ENCODE measurements around the gene FNDC5.

Gene FNDC5

DNA sequence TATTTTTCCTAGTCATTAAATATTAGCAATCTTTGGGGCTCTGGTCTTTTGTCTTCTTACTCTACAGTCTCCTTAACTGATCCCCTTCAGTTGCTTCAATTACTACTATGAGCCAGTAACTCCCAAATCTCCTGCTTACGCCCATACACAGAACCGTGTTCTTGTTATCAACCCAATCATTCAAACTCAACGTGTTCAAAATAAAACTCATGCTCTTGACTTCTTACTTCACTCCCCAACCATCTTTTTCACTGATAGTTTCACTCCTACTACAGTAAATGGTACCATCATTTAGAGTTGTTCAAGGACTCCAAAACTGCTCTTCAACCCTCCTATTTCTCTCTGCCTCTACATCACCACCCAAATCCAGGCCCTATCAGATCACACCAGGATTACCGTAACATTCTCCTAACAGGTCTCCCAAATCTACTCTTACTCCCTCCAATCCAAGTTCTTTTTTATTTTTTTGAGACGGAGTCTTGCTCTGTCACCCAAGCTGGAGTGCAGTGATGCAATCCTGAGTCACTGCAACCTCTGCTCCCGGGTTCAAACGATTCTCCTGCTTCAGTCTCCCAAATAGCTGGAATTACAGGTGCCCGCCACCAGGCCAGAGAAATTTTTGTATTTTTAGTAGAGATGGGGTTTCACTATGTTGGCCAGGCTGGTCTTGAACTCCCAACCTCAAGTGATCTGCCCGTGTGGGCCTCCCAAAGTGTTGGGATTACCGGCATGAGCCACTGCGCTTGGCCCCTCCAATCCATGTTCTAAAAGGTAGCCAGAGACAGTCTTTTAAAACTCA, 56.6 kb downstream of the FNDC5 start:
- no peak for ATAC-seq

More for the DNA sequence above, 56.6 kb downstream of the FNDC5 start:
- no peak for TF ChIP-seq ZNF70 (CRISPR knock-in tag; IDR thresholded peaks at IDR 0.05)
- TF ChIP-seq, protein P1, sequence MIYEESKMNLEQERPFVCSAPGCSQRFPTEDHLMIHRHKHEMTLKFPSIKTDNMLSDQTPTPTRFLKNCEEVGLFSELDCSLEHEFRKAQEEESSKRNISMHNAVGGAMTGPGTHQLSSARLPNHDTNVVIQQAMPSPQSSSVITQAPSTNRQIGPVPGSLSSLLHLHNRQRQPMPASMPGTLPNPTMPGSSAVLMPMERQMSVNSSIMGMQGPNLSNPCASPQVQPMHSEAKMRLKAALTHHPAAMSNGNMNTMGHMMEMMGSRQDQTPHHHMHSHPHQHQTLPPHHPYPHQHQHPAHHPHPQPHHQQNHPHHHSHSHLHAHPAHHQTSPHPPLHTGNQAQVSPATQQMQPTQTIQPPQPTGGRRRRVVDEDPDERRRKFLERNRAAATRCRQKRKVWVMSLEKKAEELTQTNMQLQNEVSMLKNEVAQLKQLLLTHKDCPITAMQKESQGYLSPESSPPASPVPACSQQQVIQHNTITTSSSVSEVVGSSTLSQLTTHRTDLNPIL (CRISPR knock-in tag; IDR thresholded peaks at IDR 0.05; ENCODE audit: low read depth) = no peak
- no peak for TF ChIP-seq ZC3H10 (CRISPR knock-in tag; IDR thresholded peaks at IDR 0.05)
- no peak for TF ChIP-seq ZFP3 (CRISPR knock-in tag; IDR thresholded peaks at IDR 0.05)
- TF ChIP-seq CSDC2 (CRISPR knock-in tag; IDR thresholded peaks at IDR 0.05) = no peak
- no peak for TF ChIP-seq TOX (CRISPR knock-in tag; IDR thresholded peaks at IDR 0.05; ENCODE audit: borderline replicate concordance)
- TF ChIP-seq ZNF8 (CRISPR knock-in tag; IDR thresholded peaks at IDR 0.05) = no peak
- no peak for TF ChIP-seq ESRRG (CRISPR knock-in tag; IDR thresholded peaks at IDR 0.05)
- TF ChIP-seq PPARA (CRISPR knock-in tag; IDR thresholded peaks at IDR 0.05; ENCODE audit: borderline replicate concordance) = no peak
- no peak for TF ChIP-seq ZNF565 (CRISPR knock-in tag; conservative IDR thresholded peaks at IDR 0.05; ENCODE audit: low read depth)
- no peak for TF ChIP-seq TCF4 (CRISPR knock-in tag; IDR thresholded peaks at IDR 0.05; ENCODE audit: borderline replicate concordance)
- TF ChIP-seq, protein P2, sequence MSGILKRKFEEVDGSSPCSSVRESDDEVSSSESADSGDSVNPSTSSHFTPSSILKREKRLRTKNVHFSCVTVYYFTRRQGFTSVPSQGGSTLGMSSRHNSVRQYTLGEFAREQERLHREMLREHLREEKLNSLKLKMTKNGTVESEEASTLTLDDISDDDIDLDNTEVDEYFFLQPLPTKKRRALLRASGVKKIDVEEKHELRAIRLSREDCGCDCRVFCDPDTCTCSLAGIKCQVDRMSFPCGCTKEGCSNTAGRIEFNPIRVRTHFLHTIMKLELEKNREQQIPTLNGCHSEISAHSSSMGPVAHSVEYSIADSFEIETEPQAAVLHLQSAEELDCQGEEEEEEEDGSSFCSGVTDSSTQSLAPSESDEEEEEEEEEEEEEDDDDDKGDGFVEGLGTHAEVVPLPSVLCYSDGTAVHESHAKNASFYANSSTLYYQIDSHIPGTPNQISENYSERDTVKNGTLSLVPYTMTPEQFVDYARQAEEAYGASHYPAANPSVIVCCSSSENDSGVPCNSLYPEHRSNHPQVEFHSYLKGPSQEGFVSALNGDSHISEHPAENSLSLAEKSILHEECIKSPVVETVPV (CRISPR knock-in tag; IDR thresholded peaks at IDR 0.05) = no peak
- TF ChIP-seq, protein P3, sequence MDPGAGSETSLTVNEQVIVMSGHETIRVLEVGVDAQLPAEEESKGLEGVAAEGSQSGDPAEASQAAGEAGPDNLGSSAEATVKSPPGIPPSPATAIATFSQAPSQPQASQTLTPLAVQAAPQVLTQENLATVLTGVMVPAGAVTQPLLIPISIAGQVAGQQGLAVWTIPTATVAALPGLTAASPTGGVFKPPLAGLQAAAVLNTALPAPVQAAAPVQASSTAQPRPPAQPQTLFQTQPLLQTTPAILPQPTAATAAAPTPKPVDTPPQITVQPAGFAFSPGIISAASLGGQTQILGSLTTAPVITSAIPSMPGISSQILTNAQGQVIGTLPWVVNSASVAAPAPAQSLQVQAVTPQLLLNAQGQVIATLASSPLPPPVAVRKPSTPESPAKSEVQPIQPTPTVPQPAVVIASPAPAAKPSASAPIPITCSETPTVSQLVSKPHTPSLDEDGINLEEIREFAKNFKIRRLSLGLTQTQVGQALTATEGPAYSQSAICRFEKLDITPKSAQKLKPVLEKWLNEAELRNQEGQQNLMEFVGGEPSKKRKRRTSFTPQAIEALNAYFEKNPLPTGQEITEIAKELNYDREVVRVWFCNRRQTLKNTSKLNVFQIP (CRISPR knock-in tag; IDR thresholded peaks at IDR 0.05; ENCODE audit: borderline replicate concordance, low read depth) = no peak
- no peak for TF ChIP-seq GLIS3 (CRISPR knock-in tag; IDR thresholded peaks at IDR 0.05)
- TF ChIP-seq, protein P4, sequence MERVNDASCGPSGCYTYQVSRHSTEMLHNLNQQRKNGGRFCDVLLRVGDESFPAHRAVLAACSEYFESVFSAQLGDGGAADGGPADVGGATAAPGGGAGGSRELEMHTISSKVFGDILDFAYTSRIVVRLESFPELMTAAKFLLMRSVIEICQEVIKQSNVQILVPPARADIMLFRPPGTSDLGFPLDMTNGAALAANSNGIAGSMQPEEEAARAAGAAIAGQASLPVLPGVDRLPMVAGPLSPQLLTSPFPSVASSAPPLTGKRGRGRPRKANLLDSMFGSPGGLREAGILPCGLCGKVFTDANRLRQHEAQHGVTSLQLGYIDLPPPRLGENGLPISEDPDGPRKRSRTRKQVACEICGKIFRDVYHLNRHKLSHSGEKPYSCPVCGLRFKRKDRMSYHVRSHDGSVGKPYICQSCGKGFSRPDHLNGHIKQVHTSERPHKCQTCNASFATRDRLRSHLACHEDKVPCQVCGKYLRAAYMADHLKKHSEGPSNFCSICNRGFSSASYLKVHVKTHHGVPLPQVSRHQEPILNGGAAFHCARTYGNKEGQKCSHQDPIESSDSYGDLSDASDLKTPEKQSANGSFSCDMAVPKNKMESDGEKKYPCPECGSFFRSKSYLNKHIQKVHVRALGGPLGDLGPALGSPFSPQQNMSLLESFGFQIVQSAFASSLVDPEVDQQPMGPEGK (CRISPR knock-in tag; IDR thresholded peaks at IDR 0.05; ENCODE audit: borderline replicate concordance) = no peak
- TF ChIP-seq BACH2 (CRISPR knock-in tag; IDR thresholded peaks at IDR 0.05; ENCODE audit: borderline replicate concordance) = no peak
- no peak for TF ChIP-seq ARNTL (CRISPR knock-in tag; IDR thresholded peaks at IDR 0.05; ENCODE audit: borderline replicate concordance, low read depth)
- no peak for TF ChIP-seq SNAI2 (CRISPR knock-in tag; IDR thresholded peaks at IDR 0.05)
- TF ChIP-seq ZFP30 (CRISPR knock-in tag; IDR thresholded peaks at IDR 0.05) = no peak
